ENCODE results near the gene FBN1. TPM values are rescaled to one million over a fixed set of nuclear protein-coding genes. Genes with fewer than 3 reads are reported as not detected.

Gene FBN1
- total and polyA plus RNA-seq, 8 donors = 83.1 to 144 (median 94.0) TPM

GRCh38 chr15:48582452-48583247 is 62.9 kb downstream of the FBN1 start:
- TF ChIP-seq CTCF (IDR thresholded peaks at IDR 0.05) = no peak
- H3K4me3 ChIP-seq = no peak overlapping the region
- no peaks in the 10 kb centered on the region for H3K36me3 ChIP-seq
- H3K27ac ChIP-seq = no peak overlapping the region
- no peaks in the 10 kb centered on the region for H3K27me3 ChIP-seq
- ATAC-seq (no peak), DNase-seq (no peak)
- H3K9me3 ChIP-seq = no peaks in the 10 kb centered on the region
- intact Hi-C loops (cut with DNase I) = no loop called here
- no peaks in the 10 kb centered on the region for H3K4me1 ChIP-seq

GRCh38 chr15:48581219-48581618 is 64.3 kb downstream of the FBN1 start:
- Histone ChIP-seq H3K4me1 (peaks cover 0 to 6% of the 10 kb centered on the region in 2 donors), H3K27me3 (no peaks in the 10 kb centered on the region), H3K36me3 (no peaks in the 10 kb centered on the region), H3K9me3 (no peaks in the 10 kb centered on the region), H3K4me3 (no peak overlapping the region), H3K27ac (no peak overlapping the region)
- ATAC-seq = no peak
- intact Hi-C loops (cut with DNase I) = no loop called here
- TF ChIP-seq CTCF (IDR thresholded peaks at IDR 0.05) = no peak
- DNase-seq = no peak

GRCh38 chr15:48580736-48581135 is 64.8 kb downstream of the FBN1 start:
- no peak for DNase-seq
- intact Hi-C loops (cut with DNase I) = no loop called here
- H3K4me1 ChIP-seq = peaks cover 0 to 6% of the 10 kb centered on the region in 2 donors
- H3K36me3 ChIP-seq = no peaks in the 10 kb centered on the region
- ATAC-seq = no peak
- H3K27ac ChIP-seq = no peak overlapping the region
- TF ChIP-seq CTCF (IDR thresholded peaks at IDR 0.05) = no peak
- no peaks in the 10 kb centered on the region for H3K9me3 ChIP-seq
- H3K27me3 ChIP-seq = no peaks in the 10 kb centered on the region
- H3K4me3 ChIP-seq = no peak overlapping the region

- Histone ChIP-seq H3K9me3 (no peaks in the 10 kb centered on the region), H3K27ac (peak overlapping the region; percentile 1 to 21), H3K4me1 (peaks cover 0 to 6% of the 10 kb centered on the region in 2 donors), H3K36me3 (no peaks in the 10 kb centered on the region), H3K27me3 (no peaks in the 10 kb centered on the region), H3K4me3 (no peak overlapping the region)
- TF ChIP-seq CTCF (IDR thresholded peaks at IDR 0.05) = no peak
- DNase-seq = no peak
- intact Hi-C loops (cut with DNase I) = no loop called here
- ATAC-seq = peak; percentile 18
Observed at GRCh38 chr15:48579945-48580671, 65.4 kb downstream of the FBN1 start.

GRCh38 chr15:48578965-48579364 is 66.5 kb downstream of the FBN1 start:
- H3K4me3 ChIP-seq = no peak overlapping the region
- ATAC-seq (no peak), DNase-seq (no peak)
- H3K36me3 ChIP-seq = no peaks in the 10 kb centered on the region
- peaks cover 0 to 6% of the 10 kb centered on the region in 2 donors for H3K4me1 ChIP-seq
- no peaks in the 10 kb centered on the region for H3K27me3 ChIP-seq
- no peaks in the 10 kb centered on the region for H3K9me3 ChIP-seq
- peak overlapping the region in 1 of 2 donors; percentile 1 for H3K27ac ChIP-seq
- no peak for TF ChIP-seq CTCF (IDR thresholded peaks at IDR 0.05)
- intact Hi-C loops (cut with DNase I) = no loop called here
